NCI-H128 (cell line): ENCODE results near the gene FARS2.
A peak's percentile ranks its signal among the peaks of the same experiment; 100 is the strongest.

ENCODE experiments used
- DNase-seq: peaks from one replicate; lab custom pipeline; 2025; ENCODE audit not compliant: unreplicated experiment; lab: John Stamatoyannopoulos, UW

The FARS2 gene

GRCh38 chr6:5248302-5249098, 12.8 kb upstream of the FARS2 start:
- no peak for DNase-seq

GRCh38 chr6:5249451-5250122, 11.7 kb upstream of the FARS2 start:
- DNase-seq: no peak

- no peak for DNase-seq
Observed at GRCh38 chr6:5250451-5250850, 10.9 kb upstream of the FARS2 start.

GRCh38 chr6:5250911-5251310, 10.4 kb upstream of the FARS2 start:
- no peak for DNase-seq

GRCh38 chr6:5256952-5257351, 4.4 kb upstream of the FARS2 start:
- DNase-seq: no peak

GRCh38 chr6:5257400-5257799, 3.9 kb upstream of the FARS2 start:
- DNase-seq: no peak

- DNase-seq: no peak
Observed at GRCh38 chr6:5259428-5259827, 1.9 kb upstream of the FARS2 start.

- DNase-seq: peak; percentile 2
Observed at GRCh38 chr6:5260111-5260620, 1.1 kb upstream of the FARS2 start.

- no peak for DNase-seq
Observed at GRCh38 chr6:5261545-5262109, 314 bp downstream of the FARS2 start.

GRCh38 chr6:5266423-5266822, 5.1 kb downstream of the FARS2 start:
- no peak for DNase-seq

- no peak for DNase-seq
Observed at GRCh38 chr6:5270093-5270680, 8.9 kb downstream of the FARS2 start.

GRCh38 chr6:5271926-5272325, 10.6 kb downstream of the FARS2 start:
- DNase-seq: no peak

- DNase-seq: no peak
Observed at GRCh38 chr6:5274231-5274630, 12.9 kb downstream of the FARS2 start.

GRCh38 chr6:5275497-5275896, 14.2 kb downstream of the FARS2 start:
- DNase-seq: no peak

GRCh38 chr6:5276581-5276980, 15.3 kb downstream of the FARS2 start:
- DNase-seq: no peak

- DNase-seq: no peak
Observed at GRCh38 chr6:5277589-5277988, 16.3 kb downstream of the FARS2 start.

- no peak for DNase-seq
Observed at GRCh38 chr6:5278047-5278446, 16.7 kb downstream of the FARS2 start.

GRCh38 chr6:5278565-5279120, 17.3 kb downstream of the FARS2 start:
- no peak for DNase-seq

GRCh38 chr6:5279891-5280338, 18.6 kb downstream of the FARS2 start:
- no peak for DNase-seq

- no peak for DNase-seq
Observed at GRCh38 chr6:5280920-5281319, 19.6 kb downstream of the FARS2 start.

GRCh38 chr6:5282191-5282623, 20.9 kb downstream of the FARS2 start:
- no peak for DNase-seq
